GM12892 (cell line): ENCODE data around the gene ZCWPW1.

Experiments used
- POLR2A ChIP-seq: IDR thresholded peaks from 2 replicates; pipeline ENCODE4 v1.6.1; 2011; ENCODE audit warnings: low read depth, low read length, control low read depth
- POLR2AphosphoS5 ChIP-seq: IDR thresholded peaks from 2 replicates; pipeline ENCODE4 v1.6.1; 2011; ENCODE audit warnings: low read depth, low read length, control low read depth

DNA sequence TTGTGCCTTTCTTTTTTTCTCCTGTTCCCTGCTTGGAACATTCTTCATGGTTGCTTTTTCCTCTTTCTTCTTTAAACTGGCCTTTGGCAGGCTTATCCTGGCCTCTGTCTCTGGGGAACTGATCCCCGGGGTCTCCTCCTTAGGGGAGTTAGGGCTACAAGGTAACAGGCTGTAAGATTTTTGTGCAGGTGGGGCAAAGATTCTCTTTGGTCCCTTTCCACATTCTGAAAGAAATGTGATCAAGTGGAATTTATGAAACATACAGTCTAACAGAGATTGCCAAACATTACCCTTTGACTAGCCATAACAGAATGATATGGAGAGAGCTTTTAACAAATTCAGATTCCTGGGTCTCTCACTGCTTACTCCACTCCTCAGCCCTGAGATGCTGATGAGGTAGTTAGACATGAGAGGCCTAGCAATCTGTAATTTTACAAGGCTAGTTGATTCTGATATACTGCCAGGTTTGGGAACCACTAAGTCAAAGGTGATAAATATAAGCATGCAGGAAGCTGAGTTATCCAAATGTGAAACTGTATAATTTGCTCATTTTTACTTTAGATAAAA, 8.8 kb downstream of the ZCWPW1 start:
- TF ChIP-seq POLR2AphosphoS5 (no peak), POLR2A (no peak)
